Stimulated activated CD4-positive, alpha-beta T cell treated with anti-CD3 and anti-CD28 coated beads, Interleukin-4, amount 100 ng/mL, for 48 hours (primary cell): ENCODE measurements around the gene HCN1.
"Not testable (repeated sequence)": the region's sequence is repeated elsewhere in the genome, so short reads cannot be mapped to it uniquely, and the experiment has no call there.

Source experiments
- DNase-seq, 2 donors: peaks; one replicate each; pipeline ENCODE4 v3.0.0-alpha.2; 2020; ENCODE audit warnings: low read depth in 2 of 2

The HCN1 gene

GRCh38 chr5:45617859-45618416 is 78.2 kb downstream of the HCN1 start:
- DNase-seq = no peak

GRCh38 chr5:45609661-45610060 is 86.5 kb downstream of the HCN1 start:
- no peak for DNase-seq

GRCh38 chr5:45604092-45604491 is 92.1 kb downstream of the HCN1 start:
- no peak for DNase-seq

DNA sequence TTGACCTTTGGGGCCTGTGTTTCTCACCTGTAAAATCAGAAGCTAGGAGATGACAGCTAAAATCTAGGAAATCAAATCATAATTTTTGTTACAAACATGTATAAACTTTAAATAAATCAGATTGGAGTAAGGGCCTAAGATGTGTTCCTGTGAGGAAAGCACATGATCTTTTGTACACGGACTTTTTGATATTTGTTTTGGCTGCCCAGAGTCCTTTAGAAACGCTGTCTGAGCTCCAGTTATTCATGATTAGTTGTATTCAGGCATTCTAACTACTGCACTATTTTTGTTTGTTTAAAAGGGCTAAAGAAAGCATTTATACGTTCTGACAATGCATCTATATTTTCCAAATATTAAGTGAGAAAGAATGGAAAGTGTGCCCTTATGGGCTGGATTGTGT is 94.8 kb downstream of the HCN1 start:
- no peak for DNase-seq

- DNase-seq = no peak
Observed at GRCh38 chr5:45596320-45596719, 99.9 kb downstream of the HCN1 start.

DNA sequence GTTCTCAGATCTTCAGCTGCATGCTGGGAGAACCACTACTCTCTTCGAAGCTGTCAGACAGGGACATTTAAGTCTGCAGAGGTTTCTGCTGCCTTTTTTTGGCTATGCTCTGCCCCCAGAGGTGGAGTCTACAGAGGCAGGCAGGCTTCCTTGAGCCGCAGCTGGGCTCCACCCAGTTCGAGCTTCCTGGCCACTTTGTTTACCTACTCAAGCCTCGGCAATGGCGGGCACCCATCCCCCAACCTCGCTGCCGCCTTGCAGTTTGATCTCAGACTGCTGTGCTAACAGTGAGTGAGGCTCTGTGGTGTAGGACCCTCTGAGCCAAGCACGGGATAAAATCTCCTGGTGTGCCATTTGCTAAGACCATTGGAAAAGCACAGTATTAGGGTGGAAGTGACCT is 110.2 kb downstream of the HCN1 start:
- not testable (repeated sequence) for DNase-seq

DNA sequence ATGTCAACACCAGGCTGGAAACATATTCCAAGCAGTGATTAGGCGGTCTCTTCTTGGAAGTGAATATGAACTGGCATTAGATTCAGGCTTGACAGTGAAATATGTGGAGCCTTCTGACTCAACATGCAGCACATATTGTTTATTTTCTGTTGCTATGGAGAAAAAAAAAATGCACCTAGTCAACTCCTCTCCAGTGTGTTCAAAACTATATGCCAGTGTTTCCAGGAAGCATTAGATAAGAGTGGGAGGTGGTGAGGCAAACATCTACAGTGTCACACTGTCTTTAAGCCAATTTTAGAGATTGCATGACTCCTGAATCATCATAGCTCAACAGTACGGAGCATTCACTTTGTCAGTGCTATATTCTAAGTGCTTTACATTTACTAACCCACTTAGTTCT is 117.9 kb downstream of the HCN1 start:
- no peak for DNase-seq

- DNase-seq = no peak
Observed at GRCh38 chr5:45568813-45569212, 127.4 kb downstream of the HCN1 start.

- no peak for DNase-seq
Observed at GRCh38 chr5:45542421-45542820, 153.8 kb downstream of the HCN1 start.

- DNase-seq = no peak
Observed at GRCh38 chr5:45533663-45534062, 162.5 kb downstream of the HCN1 start.

DNA sequence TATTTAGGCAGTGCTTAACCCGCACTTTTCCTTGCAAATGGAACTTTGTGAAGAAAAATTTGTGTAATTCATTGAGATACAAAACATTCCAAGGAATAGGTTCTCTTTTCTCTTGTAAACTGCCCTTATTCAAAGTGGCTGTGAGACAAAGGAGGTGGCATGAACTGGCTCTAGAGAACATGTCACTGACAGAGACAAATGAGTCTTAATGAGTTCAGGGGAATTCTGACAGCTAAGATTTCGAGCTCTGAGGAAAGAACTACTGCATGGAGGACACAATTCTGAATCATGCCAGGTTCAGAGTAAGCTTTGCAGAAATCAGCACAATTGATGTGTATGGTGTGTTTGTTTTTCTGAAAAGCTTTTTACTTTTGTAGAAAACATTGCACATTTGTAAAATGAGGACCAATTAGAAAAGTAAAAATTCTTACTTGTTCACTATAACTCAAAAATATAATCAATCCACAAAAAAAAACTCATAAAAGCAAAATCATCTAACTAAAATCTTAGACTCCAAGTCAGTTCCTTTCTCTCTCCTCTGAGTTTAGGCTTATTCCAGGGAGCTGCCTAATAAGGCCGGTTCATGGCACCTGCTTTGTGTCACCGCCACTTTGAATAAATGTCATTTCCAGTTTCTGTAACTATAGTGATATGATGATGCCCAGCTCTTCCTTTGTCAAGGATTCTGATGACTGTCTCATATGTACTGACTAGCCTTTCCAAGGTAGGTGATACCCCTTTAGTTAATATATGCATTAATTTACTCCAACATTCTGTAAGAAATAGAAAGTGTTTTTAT is 163.2 kb downstream of the HCN1 start:
- no peak for DNase-seq

- no peak for DNase-seq
Observed at GRCh38 chr5:45521067-45521466, 175.1 kb downstream of the HCN1 start.

GRCh38 chr5:45512521-45512920 is 183.7 kb downstream of the HCN1 start:
- no peak for DNase-seq

DNA sequence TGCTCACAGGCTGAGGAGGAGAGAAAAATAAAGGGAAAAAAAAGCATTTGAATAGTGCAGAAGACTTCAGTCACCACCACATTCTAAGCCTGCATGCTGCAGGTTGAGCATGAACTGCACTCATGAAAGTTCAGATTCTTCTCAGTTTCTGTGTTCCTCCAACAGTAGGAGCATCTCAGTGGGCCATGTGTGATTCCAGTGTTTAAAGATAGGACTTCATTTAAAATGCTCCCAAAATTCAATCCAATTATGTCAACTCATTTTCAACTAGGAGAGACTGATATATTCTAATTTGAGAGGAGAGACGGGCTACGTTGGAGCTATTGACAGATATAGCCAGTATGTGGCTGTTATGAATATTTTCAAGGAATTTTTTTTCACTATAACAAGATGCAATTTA is 186.8 kb downstream of the HCN1 start:
- DNase-seq = no peak

DNA sequence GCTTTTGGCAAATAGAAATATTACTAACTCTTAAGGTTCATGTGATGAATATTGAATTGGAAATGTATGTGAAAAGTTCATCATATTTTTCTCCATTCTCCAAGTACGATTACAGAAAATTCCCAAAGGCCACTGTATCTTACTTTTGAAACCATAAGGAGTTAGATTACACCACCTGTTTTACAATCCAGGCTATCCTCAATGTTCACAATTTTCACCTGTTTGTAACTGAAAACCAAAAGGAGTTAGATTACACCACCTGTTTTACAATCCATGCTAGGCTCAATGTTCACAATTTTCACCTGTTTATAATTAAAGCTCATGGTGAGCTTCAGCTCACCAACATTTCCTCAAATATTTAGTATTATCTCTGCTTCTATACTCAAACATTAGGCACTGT is 188.0 kb downstream of the HCN1 start:
- no peak for DNase-seq

DNA sequence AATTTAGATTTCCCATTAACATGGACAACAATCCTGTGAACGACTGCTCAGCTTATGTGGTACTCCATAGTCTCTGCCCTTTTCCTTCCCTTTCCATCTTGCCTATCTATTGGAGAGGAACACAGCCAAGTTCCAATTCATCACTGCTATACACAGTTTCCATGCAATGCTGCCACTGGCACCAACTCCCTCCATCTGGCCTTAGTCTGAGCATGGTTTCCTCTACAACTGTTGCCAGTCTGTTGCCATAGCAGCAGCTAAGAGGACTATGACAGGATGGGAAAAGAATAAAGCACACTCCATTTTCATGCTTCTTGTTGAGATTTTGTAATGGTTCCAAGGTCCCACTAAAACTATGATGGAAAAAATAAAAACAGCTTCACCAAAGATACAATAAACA is 189.0 kb downstream of the HCN1 start:
- DNase-seq = no peak

- DNase-seq = not testable (repeated sequence)
Observed at GRCh38 chr5:45499006-45499405, 197.2 kb downstream of the HCN1 start.

GRCh38 chr5:45491368-45491767 is 204.8 kb downstream of the HCN1 start:
- no peak for DNase-seq

GRCh38 chr5:45484781-45485180 is 211.4 kb downstream of the HCN1 start:
- no peak for DNase-seq

- DNase-seq = no peak
Observed at GRCh38 chr5:45454114-45454513, 242.1 kb downstream of the HCN1 start.

GRCh38 chr5:45444856-45445255 is 251.3 kb downstream of the HCN1 start:
- DNase-seq = not testable (repeated sequence)

DNA sequence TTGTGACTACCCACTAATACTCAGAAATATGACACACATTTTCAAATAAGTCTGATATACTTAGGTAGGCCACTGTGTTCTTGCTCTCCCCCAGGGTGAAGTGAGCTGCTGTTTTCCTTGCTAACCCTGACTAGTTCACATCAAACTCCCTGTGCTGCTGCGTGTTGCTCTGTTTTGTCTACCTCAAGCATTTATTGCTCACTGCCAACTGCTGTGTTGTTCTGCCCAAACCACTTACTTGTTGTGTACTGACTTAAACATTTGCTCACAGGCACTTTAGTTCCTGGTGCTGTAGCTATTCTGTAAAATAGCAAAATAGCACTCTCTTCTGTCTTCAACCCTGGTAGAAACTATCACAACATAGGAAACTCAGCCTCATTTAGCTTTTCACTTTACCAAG is 255.7 kb downstream of the HCN1 start:
- DNase-seq = no peak

DNA sequence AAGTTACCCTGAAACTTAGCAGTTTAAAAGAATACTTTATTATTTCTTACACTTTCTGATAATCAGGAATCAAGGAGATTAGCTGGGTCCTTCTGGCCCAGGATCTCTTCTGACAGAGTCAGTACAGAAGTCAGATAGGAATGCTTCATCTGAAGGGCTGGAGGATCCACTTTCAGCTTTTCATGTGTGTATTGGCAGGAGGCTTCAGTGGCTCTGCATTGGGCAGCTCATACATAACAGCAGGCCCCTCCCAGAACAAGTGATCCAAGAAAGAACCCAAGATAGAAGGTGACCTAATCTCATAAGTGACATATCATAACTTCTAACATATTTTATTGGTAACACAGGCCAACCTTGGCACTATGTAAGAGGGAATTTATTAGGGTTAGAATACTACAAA is 258.4 kb downstream of the HCN1 start:
- DNase-seq = no peak
